Erythroblast (primary cell): ENCODE results near the gene SLC1A7.

ENCODE experiments used
- GATA1 ChIP-seq: IDR thresholded peaks from 2 replicates; pipeline ENCODE4 v1.6.1; 2011; ENCODE audit warnings: low read depth, mild to moderate bottlenecking, control low read depth, low read length, moderate library complexity
- POLR2A ChIP-seq: IDR thresholded peaks from 2 replicates; pipeline ENCODE4 v1.6.1; 2011; ENCODE audit warnings: mild to moderate bottlenecking, low read length

- TF ChIP-seq POLR2A (no peak), GATA1 (no peak)
These were observed 12.4 kb downstream of the SLC1A7 start for GRCh38 chr1:53129891-53130597.
